Anterior cingulate cortex (tissue), 58 donors: ENCODE data around the gene NAA20.

Experiments used
- DNase-seq, 58 donors: peaks; one replicate each; lab custom pipeline; 2025; lab: John Stamatoyannopoulos, UW

The NAA20 gene

GRCh38 chr20:20063941-20064702, 47.0 kb downstream of the NAA20 start:
- DNase-seq: no peak

DNA sequence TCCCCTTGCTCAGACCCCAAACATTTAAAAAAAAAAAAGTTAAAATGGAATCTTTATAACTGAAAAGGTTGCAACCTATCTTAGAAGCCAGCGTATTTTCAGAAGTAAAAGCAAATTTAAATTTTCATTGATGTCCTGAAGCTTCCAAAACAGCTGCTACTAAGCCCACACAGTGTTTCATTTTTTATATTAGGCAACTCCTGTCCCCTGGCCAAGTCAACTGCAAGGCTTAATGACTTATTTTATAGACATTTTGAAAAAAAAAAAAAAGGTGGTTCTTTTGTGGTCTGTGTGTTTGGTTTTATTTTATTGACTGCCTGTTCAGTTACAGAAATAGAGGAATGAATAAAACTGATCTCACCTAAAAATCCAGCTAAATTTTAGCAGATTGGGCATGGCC, 48.2 kb downstream of the NAA20 start:
- no peak for DNase-seq

- no peak for DNase-seq
Observed at GRCh38 chr20:20070871-20071726, 53.9 kb downstream of the NAA20 start.

GRCh38 chr20:20073801-20074371, 56.7 kb downstream of the NAA20 start:
- peak in 12 of 58 donors; percentile 6 to 43 (median 27) for DNase-seq

DNA sequence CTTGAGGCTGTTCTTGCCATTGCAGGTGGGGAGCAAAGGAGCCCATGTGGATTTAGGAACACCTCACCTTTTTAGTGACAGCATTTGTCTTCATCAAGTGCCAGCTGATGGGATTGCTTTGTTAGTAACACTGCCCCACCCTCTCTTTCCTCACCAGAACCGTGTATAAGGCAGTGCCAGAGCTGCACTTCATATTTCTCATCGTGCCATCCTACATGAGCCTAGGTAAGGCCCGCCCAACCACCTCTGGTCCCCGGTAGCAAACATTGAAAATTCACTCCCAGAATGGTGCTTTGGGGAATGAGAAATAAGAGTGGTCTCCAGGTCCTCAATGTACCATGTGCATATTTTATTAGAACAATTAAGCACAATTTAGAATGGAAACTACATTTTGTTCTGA, 57.9 kb downstream of the NAA20 start:
- no peak for DNase-seq

GRCh38 chr20:20076297-20077065, 59.3 kb downstream of the NAA20 start:
- peak in 52 of 58 donors; percentile 8 to 92 (median 72) for DNase-seq

DNA sequence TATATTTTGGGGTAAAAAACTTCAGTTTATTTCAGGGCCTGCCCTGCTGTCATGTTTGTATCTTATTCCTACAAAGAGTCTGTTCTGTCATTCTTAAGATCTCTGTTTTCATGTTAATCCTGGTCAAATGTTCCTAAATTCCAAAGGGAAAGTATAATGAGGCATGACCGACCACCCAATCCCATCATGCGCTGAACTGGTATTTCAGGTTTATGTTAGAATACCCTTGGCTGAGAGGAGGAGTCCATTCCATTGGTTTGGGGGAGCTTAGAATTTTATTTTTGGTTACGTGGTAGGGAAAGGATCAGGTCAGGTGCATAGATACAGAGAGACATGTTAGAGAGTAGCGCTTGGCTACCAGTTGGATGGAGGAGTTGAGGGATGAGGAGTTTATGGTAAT, 60.9 kb downstream of the NAA20 start:
- DNase-seq: no peak

DNA sequence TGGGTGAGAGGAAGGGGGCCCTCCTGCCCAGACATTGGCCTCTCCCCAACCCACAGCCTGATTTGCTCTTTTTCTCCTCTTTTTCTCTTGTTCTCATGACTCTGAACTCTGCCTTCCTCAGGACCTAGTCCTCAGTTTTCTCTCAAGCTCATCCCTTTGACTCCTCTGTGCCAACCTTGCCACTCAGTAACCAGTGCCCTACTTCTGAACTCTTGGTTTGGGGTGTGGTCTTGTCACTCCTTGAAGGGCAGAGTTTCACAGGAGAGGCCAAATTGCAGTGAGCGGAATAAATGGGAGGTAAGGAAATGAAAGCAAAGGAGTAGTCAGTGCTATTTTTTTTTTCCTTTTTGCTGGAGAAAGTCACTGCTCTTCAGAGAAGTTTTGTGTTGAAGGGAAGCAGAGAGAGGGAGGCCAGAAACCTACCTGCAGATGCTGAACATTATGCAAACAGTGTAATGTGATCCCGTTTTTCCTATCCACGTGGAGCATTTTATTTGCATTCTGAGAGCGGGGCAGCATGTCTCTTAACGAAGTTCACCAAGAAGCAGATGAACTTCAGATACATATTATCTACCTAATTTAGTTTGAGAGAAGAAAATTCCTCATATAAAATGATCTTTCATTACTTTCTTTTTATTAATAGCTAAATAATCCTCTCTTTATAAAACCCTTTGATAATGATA, 62.1 kb downstream of the NAA20 start:
- no peak for DNase-seq
